Peyer's patch (tissue), 4 donors: ENCODE measurements around the gene C4orf50.

Experiments
- POLR2A ChIP-seq, 2 donors: fragments of 450-650 bp; IDR thresholded peaks; one replicate each; pipeline ENCODE4 v1.5.1; 2017; ENCODE audit warnings: antibody characterized with exemption in 2 of 2, mild to moderate bottlenecking in 2 of 2, moderate library complexity in 2 of 2
- TF ChIP-seq, protein P1 (sequence below), 6 experiments: fragments of 450-650 bp in 4 of 6; fragments of 200-600 bp in 2 of 6; sonication (generic) in 1 of 6; IDR thresholded peaks; one replicate each; pipeline ENCODE4 v1.5.1; 2017 to 2019; ENCODE audit warnings: antibody characterized with exemption in 6 of 6, mild to moderate bottlenecking in 3 of 6, moderate library complexity in 1 of 6

GRCh38 chr4:5996641-5997040, 21.6 kb downstream of the C4orf50 start:
- TF ChIP-seq, protein P1, sequence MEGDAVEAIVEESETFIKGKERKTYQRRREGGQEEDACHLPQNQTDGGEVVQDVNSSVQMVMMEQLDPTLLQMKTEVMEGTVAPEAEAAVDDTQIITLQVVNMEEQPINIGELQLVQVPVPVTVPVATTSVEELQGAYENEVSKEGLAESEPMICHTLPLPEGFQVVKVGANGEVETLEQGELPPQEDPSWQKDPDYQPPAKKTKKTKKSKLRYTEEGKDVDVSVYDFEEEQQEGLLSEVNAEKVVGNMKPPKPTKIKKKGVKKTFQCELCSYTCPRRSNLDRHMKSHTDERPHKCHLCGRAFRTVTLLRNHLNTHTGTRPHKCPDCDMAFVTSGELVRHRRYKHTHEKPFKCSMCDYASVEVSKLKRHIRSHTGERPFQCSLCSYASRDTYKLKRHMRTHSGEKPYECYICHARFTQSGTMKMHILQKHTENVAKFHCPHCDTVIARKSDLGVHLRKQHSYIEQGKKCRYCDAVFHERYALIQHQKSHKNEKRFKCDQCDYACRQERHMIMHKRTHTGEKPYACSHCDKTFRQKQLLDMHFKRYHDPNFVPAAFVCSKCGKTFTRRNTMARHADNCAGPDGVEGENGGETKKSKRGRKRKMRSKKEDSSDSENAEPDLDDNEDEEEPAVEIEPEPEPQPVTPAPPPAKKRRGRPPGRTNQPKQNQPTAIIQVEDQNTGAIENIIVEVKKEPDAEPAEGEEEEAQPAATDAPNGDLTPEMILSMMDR (IDR thresholded peaks at IDR 0.05) = no peak
- no peak for TF ChIP-seq POLR2A (IDR thresholded peaks at IDR 0.05)
